HepG2 (cell line): ENCODE measurements around the gene PTPN14. TPM values are rescaled to one million over a fixed set of nuclear protein-coding genes. Genes with fewer than 3 reads are reported as not detected.

Experiments used
- ATAC-seq: fragments of 200-7000 bp; cut with Tn5 transposase; 3 replicates; pipeline ENCODE4 v1.9.1; 2020; ENCODE audit warnings: mild to moderate bottlenecking, moderate library complexity
- BruUV-seq: library from RNA; stranded (reverse); fragments of 400-500 nt; replicated peaks from 2 replicates; lab custom pipeline; 2021; lab: Mats Ljungman, UMichigan
- CTCF ChIA-PET: fragments of 300-600 bp; formaldehyde crosslinking; extraction: SDS; loops from one replicate; lab custom pipeline; 2021; ENCODE audit warnings: low total read pairs, inconsistent platforms, low intra/inter-chr PET ratio; lab: Yijun Ruan, JAX
- POLR2A ChIA-PET: fragments of 350-600 bp; sonication (Branson Sonifier 250); formaldehyde crosslinking; loops from one replicate; lab custom pipeline; 2020; ENCODE audit warnings: antibody characterized with exemption, inconsistent platforms; lab: Yijun Ruan, JAX
- DNase-seq: peaks from one replicate; pipeline ENCODE4 v3.0.0-alpha.2; 2015; ENCODE audit warnings: low spot score
- FAIRE-seq: peaks from 3 replicates; lab custom pipeline; 2011; peaks lifted over from hg19 to GRCh38; lab: Jason Lieb, UNC
- H2AFZ ChIP-seq: one replicate; pipeline ENCODE4 v1.6.1; 2011; ENCODE audit warnings: low read length, inconsistent platforms
- H3K27ac ChIP-seq: fragments of 300-600 bp; 3 replicates; pipeline ENCODE4 v1.8.0; 2011; ENCODE audit warnings: mixed run types, mild to moderate bottlenecking, mixed read lengths, low read length, inconsistent platforms; ENCODE audit not compliant: insufficient read depth; ENCODE audit errors: extremely low read length
- H3K27me3 ChIP-seq, 2 experiments: fragments of 200-600 bp in 1 of 2; 2 replicates in 1 of 2; 3 replicates in 1 of 2; pipeline versions ENCODE4 v1.6.0 to v1.8.0; 2011; ENCODE audit warnings: low read length in 2 of 2, mild to moderate bottlenecking in 2 of 2, moderate library complexity in 2 of 2, inconsistent platforms in 1 of 2; ENCODE audit not compliant: insufficient read depth in 2 of 2, control insufficient read depth in 1 of 2
- H3K36me3 ChIP-seq, 2 experiments: fragments of 200-600 bp in 1 of 2; replicated peaks in 1 of 2; 2 replicates in 1 of 2; 3 replicates in 1 of 2; pipeline versions ENCODE4 v1.5.1 to v1.8.0; 2011; ENCODE audit warnings: low read length in 2 of 2, inconsistent platforms in 1 of 2; ENCODE audit not compliant: insufficient read depth in 2 of 2, control insufficient read depth in 1 of 2
- H3K4me1 ChIP-seq: 2 replicates; pipeline ENCODE4 v1.5.1; 2012; ENCODE audit warnings: low read length, inconsistent platforms; ENCODE audit not compliant: insufficient read depth
- H3K4me2 ChIP-seq: 2 replicates; pipeline ENCODE4 v1.6.0; 2011; ENCODE audit warnings: low read depth, low read length, inconsistent platforms
- H3K4me3 ChIP-seq, 3 experiments: fragments of 200-600 bp in 1 of 3; sonication (generic), shearing (Covaris generic) in 1 of 3; replicated peaks in 1 of 3; 2 replicates each; pipeline ENCODE4 v1.5.1; 2011 to 2016; ENCODE audit warnings: low read length in 3 of 3, inconsistent platforms in 2 of 3, low read depth in 2 of 3, mild to moderate bottlenecking in 2 of 3, control low read depth in 1 of 3, mixed read lengths in 1 of 3; ENCODE audit not compliant: insufficient read depth in 1 of 3
- H3K79me2 ChIP-seq: one replicate; pipeline ENCODE4 v1.6.1; 2011; ENCODE audit warnings: low read length, inconsistent platforms; ENCODE audit not compliant: insufficient read depth
- H3K9ac ChIP-seq: 2 replicates; pipeline ENCODE4 v1.6.0; 2011; ENCODE audit warnings: mild to moderate bottlenecking, low read depth, low read length, inconsistent platforms; ENCODE audit not compliant: insufficient read depth
- H3K9me3 ChIP-seq: 2 replicates; pipeline ENCODE4 v1.5.1; 2012; ENCODE audit warnings: mild to moderate bottlenecking, low read length
- H4K20me1 ChIP-seq: 2 replicates; pipeline ENCODE4 v1.6.0; 2011; ENCODE audit warnings: inconsistent platforms, mild to moderate bottlenecking, low read length, moderate library complexity; ENCODE audit not compliant: insufficient read depth
- BRCA1 ChIP-seq: sonication (generic); formaldehyde crosslinking; IDR thresholded peaks from 2 replicates; pipeline ENCODE4 v1.4.0; 2020; ENCODE audit warnings: missing genetic modification reagents
- CBFB ChIP-seq: sonication (generic); formaldehyde crosslinking; IDR thresholded peaks from 2 replicates; pipeline ENCODE4 v1.4.0; 2020; ENCODE audit warnings: missing genetic modification reagents
- DMAP1 ChIP-seq: IDR thresholded peaks from 2 replicates; pipeline ENCODE4 v1.6.1; 2016
- ELF1 ChIP-seq: sonication (generic); formaldehyde crosslinking; IDR thresholded peaks from 2 replicates; pipeline ENCODE4 v1.4.0; 2020; ENCODE audit warnings: missing genetic modification reagents
- HNRNPK ChIP-seq: fragments of 200-400 bp; formaldehyde crosslinking; IDR thresholded peaks from 2 replicates; pipeline ENCODE4 v1.6.1; 2018; ENCODE audit warnings: low read length, low read depth, moderate library complexity, mild to moderate bottlenecking; ENCODE audit not compliant: poor library complexity, severe bottlenecking
- KAT8 ChIP-seq: IDR thresholded peaks from 2 replicates; pipeline ENCODE4 v1.6.1; 2016; ENCODE audit warnings: missing genetic modification reagents, missing compliant biosample characterization
- ZBTB8A ChIP-seq: sonication (generic); formaldehyde crosslinking; IDR thresholded peaks from 2 replicates; pipeline ENCODE4 v1.4.0; 2020; ENCODE audit warnings: mild to moderate bottlenecking, low read depth, missing genetic modification reagents, borderline replicate concordance
- ZKSCAN1 ChIP-seq: fragments of 150-350 bp; IDR thresholded peaks from 2 replicates; pipeline ENCODE4 v1.6.1; 2014; ENCODE audit warnings: low read length
- ZNF597 ChIP-seq: sonication (generic); formaldehyde crosslinking; IDR thresholded peaks from 2 replicates; pipeline ENCODE4 v1.5.0; 2020; ENCODE audit warnings: missing genetic modification reagents
- WGBS: methylation state at CpG from one replicate; pipeline ENCODE4 v1.1.6; 2017; ENCODE audit warnings: low lambda C conversion rate; 5-methylcytosine and 5-hydroxymethylcytosine counted together
- in situ Hi-C: cut with HindIII; loops from 2 replicates; pipeline ENCODE4 v1.10.0; 2017; ENCODE audit warnings: low pct_unique_long_range_greater_than_20kb; ENCODE audit not compliant: extremely low pct_ligation_motif_present
- intact Hi-C: fragments of 100-400 bp; cut with micrococcal nuclease; formaldehyde crosslinking; loops from one replicate; pipeline ENCODE4 v1.10.0; 2022; ENCODE audit not compliant: unreplicated experiment
- polyA plus RNA-seq, 8 experiments: library from polyadenylated mRNA; depleted of rRNA in 3 of 8; stranded (reverse) in 7 of 8; unstranded in 1 of 8; fragments of >200 nt; fragmentation: Illumina TruSeq in 4 of 8; extraction: Trizol in 4 of 8; gene quantifications; 2 replicates each; pipeline versions ENCODE4 v1.2.1 to v1.2.3, GENCODE V29; 2011 to 2016; ENCODE audit warnings: low read depth in 4 of 8, missing spikeins in 1 of 8, mixed read lengths in 1 of 8; ENCODE audit not compliant: insufficient read depth in 1 of 8
- total RNA-seq, 5 experiments: library from RNA; depleted of rRNA; stranded (reverse); fragments of >200 nt; fragmentation: Illumina TruSeq; extraction: Trizol; gene quantifications; 2 replicates each; pipeline ENCODE4 v1.2.3, GENCODE V29; 2016; ENCODE audit warnings: low read depth in 1 of 5
- TF ChIP-seq, protein P1 (sequence below): sonication (generic); formaldehyde crosslinking; IDR thresholded peaks from 2 replicates; pipeline ENCODE4 v1.4.0; 2020; ENCODE audit warnings: missing genetic modification reagents
- TF ChIP-seq, protein P2 (sequence below): sonication (generic); formaldehyde crosslinking; IDR thresholded peaks from 2 replicates; pipeline ENCODE4 v1.8.0; 2022; ENCODE audit warnings: mild to moderate bottlenecking, missing genetic modification reagents, moderate library complexity
- TF ChIP-seq, protein P3 (sequence below): IDR thresholded peaks from 2 replicates; pipeline ENCODE4 v1.4.0; 2020; ENCODE audit warnings: mild to moderate bottlenecking, missing genetic modification reagents

Gene PTPN14
- total and polyA plus RNA-seq, 2 of the 13 experiments (the other 11 are each of a cell fraction or from before 2014, with no cell fraction given), result 3.9 to 4.7 TPM

GRCh38 chr1:214438075-214438474 is 113.3 kb downstream of the PTPN14 start:
- H3K4me3 ChIP-seq, result no peak overlapping the region
- no peaks in the 10 kb centered on the region for H3K36me3 ChIP-seq
- H4K20me1 ChIP-seq, result no peaks in the 10 kb centered on the region
- 100% methylated on average over 6 of the region's 6 CpGs for WGBS
- H2AFZ ChIP-seq, result no peak overlapping the region
- CTCF ChIA-PET, result no interaction called here
- POLR2A ChIA-PET, result no interaction called here
- BruUV-seq, result no TSS peak
- no peak for TF ChIP-seq ZBTB8A (CRISPR knock-in tag)
- H3K27me3 ChIP-seq, result no peaks in the 10 kb centered on the region
- DNase-seq (no peak), FAIRE-seq (no peak), ATAC-seq (no peak)
- H3K9me3 ChIP-seq, result no peaks in the 10 kb centered on the region
- no peaks in the 10 kb centered on the region for H3K79me2 ChIP-seq
- no peak overlapping the region for H3K27ac ChIP-seq
- H3K4me2 ChIP-seq, result no peak overlapping the region
- in situ Hi-C loops (no loop called here), intact Hi-C loops (no loop called here)
- no peak overlapping the region for H3K9ac ChIP-seq
- peaks cover 38% of the 10 kb centered on the region for H3K4me1 ChIP-seq

- no peaks in the 10 kb centered on the region for H3K27me3 ChIP-seq
- no peak for FAIRE-seq
- in situ Hi-C loops (no loop called here), intact Hi-C loops (no loop called here)
- H4K20me1 ChIP-seq, result no peaks in the 10 kb centered on the region
- BruUV-seq, result no TSS peak
- ChIA-PET POLR2A (no interaction called here), CTCF (no interaction called here)
- H3K27ac ChIP-seq, result no peak overlapping the region
- no peak for DNase-seq
- H3K9me3 ChIP-seq, result no peaks in the 10 kb centered on the region
- H3K9ac ChIP-seq, result no peak overlapping the region
- WGBS, result 99% methylated on average over 4 of the region's 4 CpGs
- no peak for ATAC-seq
- H3K4me2 ChIP-seq, result no peak overlapping the region
- H3K79me2 ChIP-seq, result no peaks in the 10 kb centered on the region
- no peak overlapping the region for H2AFZ ChIP-seq
- peaks cover 31% of the 10 kb centered on the region for H3K4me1 ChIP-seq
- no peak for TF ChIP-seq HNRNPK
- no peak for TF ChIP-seq DMAP1
- TF ChIP-seq ELF1 (CRISPR knock-in tag), result no peak
- TF ChIP-seq, protein P1, sequence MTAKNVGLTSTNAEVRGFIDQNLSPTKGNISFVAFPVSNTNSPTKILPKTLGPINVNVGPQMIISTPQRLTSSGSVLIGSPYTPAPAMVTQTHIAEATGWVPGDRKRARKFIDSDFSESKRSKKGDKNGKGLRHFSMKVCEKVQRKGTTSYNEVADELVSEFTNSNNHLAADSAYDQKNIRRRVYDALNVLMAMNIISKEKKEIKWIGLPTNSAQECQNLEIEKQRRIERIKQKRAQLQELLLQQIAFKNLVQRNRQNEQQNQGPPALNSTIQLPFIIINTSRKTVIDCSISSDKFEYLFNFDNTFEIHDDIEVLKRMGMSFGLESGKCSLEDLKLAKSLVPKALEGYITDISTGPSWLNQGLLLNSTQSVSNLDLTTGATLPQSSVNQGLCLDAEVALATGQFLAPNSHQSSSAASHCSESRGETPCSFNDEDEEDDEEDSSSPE, result no peak
- TF ChIP-seq, protein P2, sequence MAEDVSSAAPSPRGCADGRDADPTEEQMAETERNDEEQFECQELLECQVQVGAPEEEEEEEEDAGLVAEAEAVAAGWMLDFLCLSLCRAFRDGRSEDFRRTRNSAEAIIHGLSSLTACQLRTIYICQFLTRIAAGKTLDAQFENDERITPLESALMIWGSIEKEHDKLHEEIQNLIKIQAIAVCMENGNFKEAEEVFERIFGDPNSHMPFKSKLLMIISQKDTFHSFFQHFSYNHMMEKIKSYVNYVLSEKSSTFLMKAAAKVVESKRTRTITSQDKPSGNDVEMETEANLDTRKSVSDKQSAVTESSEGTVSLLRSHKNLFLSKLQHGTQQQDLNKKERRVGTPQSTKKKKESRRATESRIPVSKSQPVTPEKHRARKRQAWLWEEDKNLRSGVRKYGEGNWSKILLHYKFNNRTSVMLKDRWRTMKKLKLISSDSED, result no peak
- no peak for TF ChIP-seq ZKSCAN1
- TF ChIP-seq CBFB, result no peak
- TF ChIP-seq ZNF597 (CRISPR knock-in tag), result no peak
- TF ChIP-seq, protein P3, sequence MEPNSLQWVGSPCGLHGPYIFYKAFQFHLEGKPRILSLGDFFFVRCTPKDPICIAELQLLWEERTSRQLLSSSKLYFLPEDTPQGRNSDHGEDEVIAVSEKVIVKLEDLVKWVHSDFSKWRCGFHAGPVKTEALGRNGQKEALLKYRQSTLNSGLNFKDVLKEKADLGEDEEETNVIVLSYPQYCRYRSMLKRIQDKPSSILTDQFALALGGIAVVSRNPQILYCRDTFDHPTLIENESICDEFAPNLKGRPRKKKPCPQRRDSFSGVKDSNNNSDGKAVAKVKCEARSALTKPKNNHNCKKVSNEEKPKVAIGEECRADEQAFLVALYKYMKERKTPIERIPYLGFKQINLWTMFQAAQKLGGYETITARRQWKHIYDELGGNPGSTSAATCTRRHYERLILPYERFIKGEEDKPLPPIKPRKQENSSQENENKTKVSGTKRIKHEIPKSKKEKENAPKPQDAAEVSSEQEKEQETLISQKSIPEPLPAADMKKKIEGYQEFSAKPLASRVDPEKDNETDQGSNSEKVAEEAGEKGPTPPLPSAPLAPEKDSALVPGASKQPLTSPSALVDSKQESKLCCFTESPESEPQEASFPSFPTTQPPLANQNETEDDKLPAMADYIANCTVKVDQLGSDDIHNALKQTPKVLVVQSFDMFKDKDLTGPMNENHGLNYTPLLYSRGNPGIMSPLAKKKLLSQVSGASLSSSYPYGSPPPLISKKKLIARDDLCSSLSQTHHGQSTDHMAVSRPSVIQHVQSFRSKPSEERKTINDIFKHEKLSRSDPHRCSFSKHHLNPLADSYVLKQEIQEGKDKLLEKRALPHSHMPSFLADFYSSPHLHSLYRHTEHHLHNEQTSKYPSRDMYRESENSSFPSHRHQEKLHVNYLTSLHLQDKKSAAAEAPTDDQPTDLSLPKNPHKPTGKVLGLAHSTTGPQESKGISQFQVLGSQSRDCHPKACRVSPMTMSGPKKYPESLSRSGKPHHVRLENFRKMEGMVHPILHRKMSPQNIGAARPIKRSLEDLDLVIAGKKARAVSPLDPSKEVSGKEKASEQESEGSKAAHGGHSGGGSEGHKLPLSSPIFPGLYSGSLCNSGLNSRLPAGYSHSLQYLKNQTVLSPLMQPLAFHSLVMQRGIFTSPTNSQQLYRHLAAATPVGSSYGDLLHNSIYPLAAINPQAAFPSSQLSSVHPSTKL, result no peak
- TF ChIP-seq KAT8 (CRISPR knock-in tag), result no peak
- TF ChIP-seq BRCA1, result no peak
- no peak overlapping the region for H3K4me3 ChIP-seq
- no peaks in the 10 kb centered on the region for H3K36me3 ChIP-seq
These were observed 115.5 kb downstream of the PTPN14 start for GRCh38 chr1:214435867-214436266.
